ENCODE results near the gene FXYD6. TPM values are rescaled to one million over a fixed set of nuclear protein-coding genes. Genes with fewer than 3 reads are reported as not detected.
"Not testable (repeated sequence)": the region's sequence is repeated elsewhere in the genome, so short reads cannot be mapped to it uniquely, and the experiment has no call there.

Gene FXYD6
- total RNA-seq, 1 donor from 2014 or later: 10.5 TPM

GRCh38 chr11:117814766-117815261 is 61.6 kb downstream of the FXYD6 start:
- H3K9me3 Mint-ChIP-seq (ENCODE audit: unreplicated experiment): no peaks in the 10 kb centered on the region
- peak; percentile 33 for DNase-seq (ENCODE audit: low read depth)
- Histone ChIP-seq H3K9me3 (ENCODE audit: insufficient read depth, low read depth, low read length) (no peaks in the 10 kb centered on the region), H4K20me1 (ENCODE audit: insufficient read depth, low read length) (no peaks in the 10 kb centered on the region), H3K27me3 (ENCODE audit: insufficient read depth, low read length) (no peaks in the 10 kb centered on the region), H3K4me1 (ENCODE audit: insufficient read depth, low read length) (peaks cover 23% of the 10 kb centered on the region), H3K4me3 (ENCODE audit: insufficient read depth, low read depth, low read length) (no peak overlapping the region), H2AFZ (ENCODE audit: low read depth, low read length) (peak overlapping the region; percentile 18), H3K4me2 (ENCODE audit: low read length) (no peak overlapping the region), H3K79me2 (ENCODE audit: insufficient read depth, low read length) (no peaks in the 10 kb centered on the region), H3K9ac (ENCODE audit: low read length) (no peak overlapping the region), H3K36me3 (ENCODE audit: insufficient read depth, low read length) (no peaks in the 10 kb centered on the region), H3K27ac (ENCODE audit: low read depth, low read length) (no peak overlapping the region)
- TF ChIP-seq, protein P1, sequence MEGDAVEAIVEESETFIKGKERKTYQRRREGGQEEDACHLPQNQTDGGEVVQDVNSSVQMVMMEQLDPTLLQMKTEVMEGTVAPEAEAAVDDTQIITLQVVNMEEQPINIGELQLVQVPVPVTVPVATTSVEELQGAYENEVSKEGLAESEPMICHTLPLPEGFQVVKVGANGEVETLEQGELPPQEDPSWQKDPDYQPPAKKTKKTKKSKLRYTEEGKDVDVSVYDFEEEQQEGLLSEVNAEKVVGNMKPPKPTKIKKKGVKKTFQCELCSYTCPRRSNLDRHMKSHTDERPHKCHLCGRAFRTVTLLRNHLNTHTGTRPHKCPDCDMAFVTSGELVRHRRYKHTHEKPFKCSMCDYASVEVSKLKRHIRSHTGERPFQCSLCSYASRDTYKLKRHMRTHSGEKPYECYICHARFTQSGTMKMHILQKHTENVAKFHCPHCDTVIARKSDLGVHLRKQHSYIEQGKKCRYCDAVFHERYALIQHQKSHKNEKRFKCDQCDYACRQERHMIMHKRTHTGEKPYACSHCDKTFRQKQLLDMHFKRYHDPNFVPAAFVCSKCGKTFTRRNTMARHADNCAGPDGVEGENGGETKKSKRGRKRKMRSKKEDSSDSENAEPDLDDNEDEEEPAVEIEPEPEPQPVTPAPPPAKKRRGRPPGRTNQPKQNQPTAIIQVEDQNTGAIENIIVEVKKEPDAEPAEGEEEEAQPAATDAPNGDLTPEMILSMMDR (IDR thresholded peaks at IDR 0.05; ENCODE audit: insufficient read depth, low read depth, low read length): no peak
- no peak for TF ChIP-seq EZH2 (IDR thresholded peaks at IDR 0.05; ENCODE audit: insufficient read depth, low read length)
- no peak overlapping the region for H3K27ac Mint-ChIP-seq (ENCODE audit: unreplicated experiment)
- H3K4me1 Mint-ChIP-seq (ENCODE audit: low read depth, unreplicated experiment): peaks cover 27% of the 10 kb centered on the region
- peaks cover 28% of the 10 kb centered on the region for H3K27me3 Mint-ChIP-seq (ENCODE audit: low read depth, unreplicated experiment)
- H3K36me3 Mint-ChIP-seq (ENCODE audit: low read depth, unreplicated experiment): no peaks in the 10 kb centered on the region
- no peak overlapping the region for H3K4me3 Mint-ChIP-seq (ENCODE audit: unreplicated experiment)
- FAIRE-seq: no peak

- H3K4me3 Mint-ChIP-seq (ENCODE audit: unreplicated experiment): no peak overlapping the region
- H3K9ac ChIP-seq (ENCODE audit: low read length): no peak overlapping the region
- no peak overlapping the region for H3K27ac Mint-ChIP-seq (ENCODE audit: unreplicated experiment)
- peaks cover 28% of the 10 kb centered on the region for H3K4me1 Mint-ChIP-seq (ENCODE audit: low read depth, unreplicated experiment)
- H3K27me3 ChIP-seq (ENCODE audit: insufficient read depth, low read length): no peaks in the 10 kb centered on the region
- H3K27me3 Mint-ChIP-seq (ENCODE audit: low read depth, unreplicated experiment): peaks cover 27% of the 10 kb centered on the region
- H3K27ac ChIP-seq (ENCODE audit: low read depth, low read length): no peak overlapping the region
- no peaks in the 10 kb centered on the region for H3K79me2 ChIP-seq (ENCODE audit: insufficient read depth, low read length)
- H3K36me3 Mint-ChIP-seq (ENCODE audit: low read depth, unreplicated experiment): no peaks in the 10 kb centered on the region
- no peak overlapping the region for H2AFZ ChIP-seq (ENCODE audit: low read depth, low read length)
- no peak overlapping the region for H3K4me3 ChIP-seq (ENCODE audit: insufficient read depth, low read depth, low read length)
- TF ChIP-seq EZH2 (IDR thresholded peaks at IDR 0.05; ENCODE audit: insufficient read depth, low read length): no peak
- TF ChIP-seq, protein P1 (IDR thresholded peaks at IDR 0.05; ENCODE audit: insufficient read depth, low read depth, low read length): no peak
- DNase-seq (ENCODE audit: low read depth): no peak
- no peaks in the 10 kb centered on the region for H4K20me1 ChIP-seq (ENCODE audit: insufficient read depth, low read length)
- no peak overlapping the region for H3K4me2 ChIP-seq (ENCODE audit: low read length)
- H3K9me3 Mint-ChIP-seq (ENCODE audit: unreplicated experiment): no peaks in the 10 kb centered on the region
- peaks cover 23% of the 10 kb centered on the region for H3K4me1 ChIP-seq (ENCODE audit: insufficient read depth, low read length)
- no peak for FAIRE-seq
- no peaks in the 10 kb centered on the region for H3K9me3 ChIP-seq (ENCODE audit: insufficient read depth, low read depth, low read length)
- no peaks in the 10 kb centered on the region for H3K36me3 ChIP-seq (ENCODE audit: insufficient read depth, low read length)
Observed at GRCh38 chr11:117814204-117814765, 62.2 kb downstream of the FXYD6 start.

DNA sequence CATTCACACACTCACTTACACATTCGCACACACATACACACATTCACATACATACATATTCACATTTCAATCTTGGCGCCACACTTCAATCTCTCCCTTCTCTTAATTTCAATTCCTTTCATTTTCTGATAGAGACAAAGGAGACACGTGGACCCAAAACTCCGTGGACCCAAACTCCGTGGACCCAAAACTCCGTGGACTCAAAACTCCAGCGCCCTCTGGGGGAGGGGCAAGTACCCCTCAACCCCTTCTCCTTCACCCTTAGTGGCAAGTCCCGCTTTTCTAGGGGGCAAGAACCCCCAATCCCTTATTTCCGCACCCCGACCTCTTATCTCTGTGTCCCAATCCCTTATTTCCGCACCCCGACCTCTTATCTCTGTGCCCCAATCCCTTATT is 66.4 kb downstream of the FXYD6 start:
- H3K27ac ChIP-seq (ENCODE audit: low read depth, low read length); H3K79me2 ChIP-seq (ENCODE audit: insufficient read depth, low read length); H3K4me2 ChIP-seq (ENCODE audit: low read length); H3K9me3 ChIP-seq (ENCODE audit: insufficient read depth, low read depth, low read length); H3K4me1 ChIP-seq (ENCODE audit: insufficient read depth, low read length); H3K9ac ChIP-seq (ENCODE audit: low read length); H4K20me1 ChIP-seq (ENCODE audit: insufficient read depth, low read length); H3K36me3 Mint-ChIP-seq (ENCODE audit: low read depth, unreplicated experiment); DNase-seq (ENCODE audit: low read depth); H3K36me3 ChIP-seq (ENCODE audit: insufficient read depth, low read length); H2AFZ ChIP-seq (ENCODE audit: low read depth, low read length); H3K27ac Mint-ChIP-seq (ENCODE audit: unreplicated experiment); H3K9me3 Mint-ChIP-seq (ENCODE audit: unreplicated experiment); H3K4me3 Mint-ChIP-seq (ENCODE audit: unreplicated experiment); H3K4me3 ChIP-seq (ENCODE audit: insufficient read depth, low read depth, low read length); H3K4me1 Mint-ChIP-seq (ENCODE audit: low read depth, unreplicated experiment); FAIRE-seq: not testable (repeated sequence)
- H3K27me3 Mint-ChIP-seq (ENCODE audit: low read depth, unreplicated experiment): peaks cover 50% of the 10 kb centered on the region
- peaks cover 12% of the 10 kb centered on the region for H3K27me3 ChIP-seq (ENCODE audit: insufficient read depth, low read length)
